Central memory CD8-positive, alpha-beta T cell (primary cell): ENCODE measurements around the gene REC8.

ENCODE experiments used
- ATAC-seq: fragments of 150-1000 bp; cut with Tn5 transposase; replicated peaks from 2 replicates; pipeline ENCODE4 v1.10.0; 2022; ENCODE audit warnings: mild to moderate bottlenecking, moderate FRiP score, moderate number of reproducible peaks; ENCODE audit not compliant: poor library complexity, severe bottlenecking; ENCODE audit errors: extremely low read depth
- DNase-seq, 2 donors: peaks; one replicate each; pipeline ENCODE4 v3.0.0; 2021; ENCODE audit warnings: low spot score in 2 of 2
- H3K27ac Mint-ChIP-seq: one replicate; pipeline ENCODE4 v1.8.0; 2022; ENCODE audit warnings: low read depth, mild to moderate bottlenecking, moderate library complexity, mixed read lengths
- H3K27me3 Mint-ChIP-seq: one replicate; pipeline ENCODE4 v1.8.0; 2022; ENCODE audit warnings: mixed read lengths
- H3K36me3 Mint-ChIP-seq: one replicate; pipeline ENCODE4 v1.8.0; 2022; ENCODE audit warnings: mild to moderate bottlenecking, moderate library complexity, mixed read lengths; ENCODE audit not compliant: insufficient read depth
- H3K4me1 Mint-ChIP-seq: one replicate; pipeline ENCODE4 v1.8.0; 2022; ENCODE audit warnings: mixed read lengths
- H3K4me3 Mint-ChIP-seq: one replicate; pipeline ENCODE4 v1.8.0; 2022; ENCODE audit warnings: mild to moderate bottlenecking, moderate library complexity, mixed read lengths
- H3K9me3 Mint-ChIP-seq: one replicate; pipeline ENCODE4 v1.8.0; 2022; ENCODE audit warnings: mixed read lengths

Gene REC8

GRCh38 chr14:24176599-24176998 lies 4.7 kb downstream of the REC8 start:
- Mint-ChIP-seq H3K27ac (peak overlapping the region; percentile 67), H3K4me1 (peaks cover 23% of the 10 kb centered on the region), H3K27me3 (no peaks in the 10 kb centered on the region), H3K4me3 (no peak overlapping the region), H3K9me3 (no peaks in the 10 kb centered on the region), H3K36me3 (peaks cover 31% of the 10 kb centered on the region)
- ATAC-seq (no peak), DNase-seq (no peak)

GRCh38 chr14:24177041-24177825 lies 5.4 kb downstream of the REC8 start:
- no peak overlapping the region for H3K4me3 Mint-ChIP-seq
- H3K9me3 Mint-ChIP-seq: no peaks in the 10 kb centered on the region
- H3K36me3 Mint-ChIP-seq: peaks cover 27% of the 10 kb centered on the region
- H3K27me3 Mint-ChIP-seq: no peaks in the 10 kb centered on the region
- DNase-seq (no peak), ATAC-seq (no peak)
- peaks cover 21% of the 10 kb centered on the region for H3K4me1 Mint-ChIP-seq
- H3K27ac Mint-ChIP-seq: peak overlapping the region; percentile 67

- Mint-ChIP-seq H3K27me3 (no peaks in the 10 kb centered on the region), H3K4me1 (peaks cover 26% of the 10 kb centered on the region), H3K27ac (no peak overlapping the region), H3K36me3 (peaks cover 29% of the 10 kb centered on the region), H3K4me3 (no peak overlapping the region), H3K9me3 (no peaks in the 10 kb centered on the region)
- DNase-seq (no peak), ATAC-seq (no peak)
Measured at GRCh38 chr14:24177891-24178290, 6.0 kb downstream of the REC8 start.

GRCh38 chr14:24178399-24179178 lies 6.7 kb downstream of the REC8 start:
- Mint-ChIP-seq H3K4me3 (no peak overlapping the region), H3K27me3 (no peaks in the 10 kb centered on the region), H3K36me3 (peaks cover 29% of the 10 kb centered on the region), H3K9me3 (no peaks in the 10 kb centered on the region), H3K27ac (peak overlapping the region; percentile 49), H3K4me1 (peaks cover 19% of the 10 kb centered on the region)
- no peak for ATAC-seq
- DNase-seq: no peak

GRCh38 chr14:24179294-24179960 lies 7.5 kb downstream of the REC8 start:
- H3K27me3 Mint-ChIP-seq: no peaks in the 10 kb centered on the region
- peak overlapping the region; percentile 49 for H3K27ac Mint-ChIP-seq
- DNase-seq (no peak), ATAC-seq (no peak)
- peaks cover 15% of the 10 kb centered on the region for H3K4me1 Mint-ChIP-seq
- no peaks in the 10 kb centered on the region for H3K9me3 Mint-ChIP-seq
- peaks cover 29% of the 10 kb centered on the region for H3K36me3 Mint-ChIP-seq
- H3K4me3 Mint-ChIP-seq: no peak overlapping the region

GRCh38 chr14:24179961-24180796 lies 8.3 kb downstream of the REC8 start:
- H3K27me3 Mint-ChIP-seq: no peaks in the 10 kb centered on the region
- H3K4me1 Mint-ChIP-seq: peaks cover 7% of the 10 kb centered on the region
- peaks cover 26% of the 10 kb centered on the region for H3K36me3 Mint-ChIP-seq
- no peak overlapping the region for H3K4me3 Mint-ChIP-seq
- no peak for DNase-seq
- H3K9me3 Mint-ChIP-seq: no peaks in the 10 kb centered on the region
- no peak for ATAC-seq
- H3K27ac Mint-ChIP-seq: no peak overlapping the region

- H3K27ac Mint-ChIP-seq: peak overlapping the region; percentile 83
- DNase-seq: no peak
- peaks cover 21% of the 10 kb centered on the region for H3K36me3 Mint-ChIP-seq
- no peak overlapping the region for H3K4me3 Mint-ChIP-seq
- H3K9me3 Mint-ChIP-seq: no peaks in the 10 kb centered on the region
- H3K4me1 Mint-ChIP-seq: peaks cover 4% of the 10 kb centered on the region
- no peak for ATAC-seq
- no peaks in the 10 kb centered on the region for H3K27me3 Mint-ChIP-seq
Measured at GRCh38 chr14:24181371-24182077, 9.6 kb downstream of the REC8 start.

GRCh38 chr14:24182110-24182882 lies 10.4 kb downstream of the REC8 start:
- ATAC-seq (no peak), DNase-seq (no peak)
- Mint-ChIP-seq H3K27ac (peak overlapping the region; percentile 83), H3K27me3 (no peaks in the 10 kb centered on the region), H3K4me1 (peaks cover 8% of the 10 kb centered on the region), H3K9me3 (no peaks in the 10 kb centered on the region), H3K36me3 (peaks cover 24% of the 10 kb centered on the region), H3K4me3 (no peak overlapping the region)

GRCh38 chr14:24183014-24183481 lies 11.2 kb downstream of the REC8 start:
- no peak for ATAC-seq
- peak overlapping the region; percentile 83 for H3K27ac Mint-ChIP-seq
- H3K4me3 Mint-ChIP-seq: no peak overlapping the region
- H3K4me1 Mint-ChIP-seq: peaks cover 16% of the 10 kb centered on the region
- no peaks in the 10 kb centered on the region for H3K27me3 Mint-ChIP-seq
- H3K36me3 Mint-ChIP-seq: peaks cover 18% of the 10 kb centered on the region
- no peak for DNase-seq
- no peaks in the 10 kb centered on the region for H3K9me3 Mint-ChIP-seq

GRCh38 chr14:24184104-24184970 lies 12.5 kb downstream of the REC8 start:
- Mint-ChIP-seq H3K4me3 (no peak overlapping the region), H3K27ac (peak overlapping the region; percentile 38), H3K9me3 (no peaks in the 10 kb centered on the region), H3K36me3 (peaks cover 20% of the 10 kb centered on the region), H3K4me1 (peaks cover 27% of the 10 kb centered on the region), H3K27me3 (no peaks in the 10 kb centered on the region)
- ATAC-seq (no peak), DNase-seq (no peak)
